ENCODE measurements around the gene KIF12.

GRCh38 chr9:114102484-114102883, 3.4 kb upstream of the KIF12 start:
- no peak for TF ChIP-seq CTCF (IDR thresholded peaks at IDR 0.05)
- TF ChIP-seq POLR2AphosphoS5 (IDR thresholded peaks at IDR 0.05; ENCODE audit: insufficient read depth in 1 of 2, low read depth in 1 of 2), result no peak
- TF ChIP-seq POLR2A (IDR thresholded peaks at IDR 0.05), result no peak
